IPS-20b (cell line): ENCODE results near the gene TMEM41A.
"Not testable (repeated sequence)": the region's sequence is repeated elsewhere in the genome, so short reads cannot be mapped to it uniquely, and the experiment has no call there.

Source experiments
- H3K27ac ChIP-seq: one replicate; pipeline ENCODE4 v1.5.1; 2013; ENCODE audit warnings: low read length
- H3K27me3 ChIP-seq: 2 replicates; pipeline ENCODE4 v1.6.1; 2013; ENCODE audit warnings: mild to moderate bottlenecking, low read length, inconsistent platforms; ENCODE audit not compliant: insufficient read depth
- H3K36me3 ChIP-seq: 2 replicates; pipeline ENCODE4 v1.6.1; 2013; ENCODE audit warnings: low read depth, mild to moderate bottlenecking, inconsistent platforms, low read length, moderate library complexity; ENCODE audit not compliant: insufficient read depth
- H3K4me1 ChIP-seq: 2 replicates; pipeline ENCODE4 v1.6.1; 2013; ENCODE audit warnings: mild to moderate bottlenecking, control low read depth, inconsistent platforms, low read length, moderate library complexity; ENCODE audit not compliant: insufficient read depth
- H3K4me3 ChIP-seq: 2 replicates; pipeline ENCODE4 v1.5.1; 2013; ENCODE audit warnings: mild to moderate bottlenecking, low read length, inconsistent platforms
- H3K9ac ChIP-seq: 2 replicates; pipeline ENCODE4 v1.6.1; 2013; ENCODE audit warnings: low read depth, mild to moderate bottlenecking, inconsistent platforms, low read length, moderate library complexity
- H3K9me3 ChIP-seq: 2 replicates; pipeline ENCODE4 v1.6.1; 2013; ENCODE audit warnings: mild to moderate bottlenecking, low read depth, low read length, inconsistent platforms; ENCODE audit not compliant: insufficient read depth

The TMEM41A gene

GRCh38 chr3:185484296-185484695 is 14.5 kb downstream of the TMEM41A start:
- H3K27me3 ChIP-seq, result no peaks in the 10 kb centered on the region
- H3K4me3 ChIP-seq, result no peak overlapping the region
- H3K27ac ChIP-seq, result no peak overlapping the region
- H3K36me3 ChIP-seq, result peaks cover 2% of the 10 kb centered on the region; the same call in 1 of the 2 replicates
- no peaks in the 10 kb centered on the region for H3K4me1 ChIP-seq
- no peak overlapping the region for H3K9ac ChIP-seq
- H3K9me3 ChIP-seq, result no peaks in the 10 kb centered on the region

- Histone ChIP-seq H3K27ac (no peak overlapping the region), H3K9ac (no peak overlapping the region), H3K9me3 (no peaks in the 10 kb centered on the region), H3K27me3 (no peaks in the 10 kb centered on the region), H3K4me3 (no peak overlapping the region), H3K4me1 (no peaks in the 10 kb centered on the region), H3K36me3 (no peaks in the 10 kb centered on the region)
Measured at GRCh38 chr3:185479373-185479945, 19.4 kb downstream of the TMEM41A start.

- Histone ChIP-seq H3K4me3 (no peak overlapping the region), H3K9me3 (no peaks in the 10 kb centered on the region), H3K27me3 (no peaks in the 10 kb centered on the region), H3K4me1 (no peaks in the 10 kb centered on the region), H3K27ac (no peak overlapping the region), H3K9ac (no peak overlapping the region), H3K36me3 (no peaks in the 10 kb centered on the region)
Measured at GRCh38 chr3:185477316-185477715, 21.5 kb downstream of the TMEM41A start.

GRCh38 chr3:185474922-185475321 is 23.9 kb downstream of the TMEM41A start:
- not testable (repeated sequence) for H3K9me3 ChIP-seq, H3K9ac ChIP-seq, H3K4me1 ChIP-seq, H3K27ac ChIP-seq, H3K4me3 ChIP-seq, H3K36me3 ChIP-seq, H3K27me3 ChIP-seq

GRCh38 chr3:185473290-185473815 is 25.5 kb downstream of the TMEM41A start:
- Histone ChIP-seq H3K36me3 (no peaks in the 10 kb centered on the region), H3K9me3 (no peaks in the 10 kb centered on the region), H3K27me3 (no peaks in the 10 kb centered on the region), H3K4me3 (no peak overlapping the region), H3K27ac (no peak overlapping the region), H3K9ac (no peak overlapping the region), H3K4me1 (peaks cover 3% of the 10 kb centered on the region; the same call in 1 of the 2 replicates)

- no peak overlapping the region for H3K27ac ChIP-seq
- H3K27me3 ChIP-seq, result no peaks in the 10 kb centered on the region
- H3K9me3 ChIP-seq, result no peaks in the 10 kb centered on the region
- no peak overlapping the region for H3K9ac ChIP-seq
- peaks cover 3% of the 10 kb centered on the region; the same call in 1 of the 2 replicates for H3K4me1 ChIP-seq
- H3K36me3 ChIP-seq, result no peaks in the 10 kb centered on the region
- no peak overlapping the region for H3K4me3 ChIP-seq
Measured at GRCh38 chr3:185470323-185470722, 28.5 kb downstream of the TMEM41A start.

- H3K4me1 ChIP-seq, result peaks cover 3% of the 10 kb centered on the region; the same call in 1 of the 2 replicates
- H3K9ac ChIP-seq, result no peak overlapping the region
- H3K4me3 ChIP-seq, result no peak overlapping the region
- no peak overlapping the region for H3K27ac ChIP-seq
- no peaks in the 10 kb centered on the region for H3K36me3 ChIP-seq
- H3K27me3 ChIP-seq, result no peaks in the 10 kb centered on the region
- H3K9me3 ChIP-seq, result no peaks in the 10 kb centered on the region
Measured at GRCh38 chr3:185469542-185469941, 29.3 kb downstream of the TMEM41A start.

GRCh38 chr3:185466123-185466522 is 32.7 kb downstream of the TMEM41A start:
- not testable (repeated sequence) for H3K4me1 ChIP-seq, H3K9ac ChIP-seq, H3K27me3 ChIP-seq, H3K4me3 ChIP-seq, H3K36me3 ChIP-seq, H3K27ac ChIP-seq, H3K9me3 ChIP-seq

GRCh38 chr3:185465471-185465870 is 33.4 kb downstream of the TMEM41A start:
- Histone ChIP-seq H3K4me1 (peaks cover 3% of the 10 kb centered on the region; the same call in 1 of the 2 replicates), H3K27me3 (no peaks in the 10 kb centered on the region), H3K9ac (no peak overlapping the region), H3K9me3 (no peaks in the 10 kb centered on the region), H3K36me3 (no peaks in the 10 kb centered on the region), H3K27ac (no peak overlapping the region), H3K4me3 (no peak overlapping the region)

- H3K9me3 ChIP-seq, result no peaks in the 10 kb centered on the region
- no peak overlapping the region for H3K4me3 ChIP-seq
- no peak overlapping the region for H3K9ac ChIP-seq
- H3K36me3 ChIP-seq, result no peaks in the 10 kb centered on the region
- no peaks in the 10 kb centered on the region for H3K27me3 ChIP-seq
- H3K4me1 ChIP-seq, result no peaks in the 10 kb centered on the region
- no peak overlapping the region for H3K27ac ChIP-seq
Measured at GRCh38 chr3:185460719-185461350, 38.0 kb downstream of the TMEM41A start.

- Histone ChIP-seq H3K4me1 (no peaks in the 10 kb centered on the region), H3K27me3 (no peaks in the 10 kb centered on the region), H3K9me3 (no peaks in the 10 kb centered on the region), H3K4me3 (no peak overlapping the region), H3K36me3 (no peaks in the 10 kb centered on the region), H3K9ac (no peak overlapping the region), H3K27ac (no peak overlapping the region)
Measured at GRCh38 chr3:185460309-185460708, 38.5 kb downstream of the TMEM41A start.

- no peaks in the 10 kb centered on the region for H3K27me3 ChIP-seq
- no peak overlapping the region for H3K4me3 ChIP-seq
- no peak overlapping the region for H3K9ac ChIP-seq
Measured at GRCh38 chr3:185457376-185457775, 41.5 kb downstream of the TMEM41A start.

More at GRCh38 chr3:185457376-185457775, 41.5 kb downstream of the TMEM41A start:
- Histone ChIP-seq H3K9me3 (no peaks in the 10 kb centered on the region), H3K4me1 (no peaks in the 10 kb centered on the region), H3K36me3 (no peaks in the 10 kb centered on the region), H3K27ac (no peak overlapping the region)
